ENCODE measurements around the gene RBM20.

DNA sequence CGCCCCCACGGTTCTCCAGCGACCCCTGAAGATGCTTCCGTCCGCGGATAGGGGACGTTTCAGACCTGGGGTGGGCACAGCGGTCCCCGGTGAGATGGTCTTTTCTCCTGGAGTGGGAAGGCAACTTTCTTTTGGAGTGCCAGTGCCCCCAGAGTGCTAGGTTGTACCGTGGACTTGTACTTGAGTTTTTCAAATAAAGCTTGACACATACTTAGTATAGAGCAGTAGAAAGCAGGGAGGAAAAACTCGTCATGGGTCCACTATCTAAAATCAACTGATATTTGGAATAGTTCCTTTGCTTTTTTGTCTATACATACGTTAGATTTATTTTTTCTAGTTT lies 28.4 kb downstream of the RBM20 start:
- TF ChIP-seq, protein P1, sequence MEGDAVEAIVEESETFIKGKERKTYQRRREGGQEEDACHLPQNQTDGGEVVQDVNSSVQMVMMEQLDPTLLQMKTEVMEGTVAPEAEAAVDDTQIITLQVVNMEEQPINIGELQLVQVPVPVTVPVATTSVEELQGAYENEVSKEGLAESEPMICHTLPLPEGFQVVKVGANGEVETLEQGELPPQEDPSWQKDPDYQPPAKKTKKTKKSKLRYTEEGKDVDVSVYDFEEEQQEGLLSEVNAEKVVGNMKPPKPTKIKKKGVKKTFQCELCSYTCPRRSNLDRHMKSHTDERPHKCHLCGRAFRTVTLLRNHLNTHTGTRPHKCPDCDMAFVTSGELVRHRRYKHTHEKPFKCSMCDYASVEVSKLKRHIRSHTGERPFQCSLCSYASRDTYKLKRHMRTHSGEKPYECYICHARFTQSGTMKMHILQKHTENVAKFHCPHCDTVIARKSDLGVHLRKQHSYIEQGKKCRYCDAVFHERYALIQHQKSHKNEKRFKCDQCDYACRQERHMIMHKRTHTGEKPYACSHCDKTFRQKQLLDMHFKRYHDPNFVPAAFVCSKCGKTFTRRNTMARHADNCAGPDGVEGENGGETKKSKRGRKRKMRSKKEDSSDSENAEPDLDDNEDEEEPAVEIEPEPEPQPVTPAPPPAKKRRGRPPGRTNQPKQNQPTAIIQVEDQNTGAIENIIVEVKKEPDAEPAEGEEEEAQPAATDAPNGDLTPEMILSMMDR (IDR thresholded peaks at IDR 0.05) = no peak
- no peak for TF ChIP-seq POLR2A (IDR thresholded peaks at IDR 0.05)
- TF ChIP-seq POLR2AphosphoS5 (IDR thresholded peaks at IDR 0.05) = no peak

Data from breast epithelium (tissue), 3 donors.